ENCODE results near the gene SNAP23. TPM values are rescaled to one million over a fixed set of nuclear protein-coding genes. Genes with fewer than 3 reads are reported as not detected.

The SNAP23 gene
- total and polyA plus RNA-seq, 2 of the 8 experiments (the other 6 are each of a cell fraction or from before 2014, with no cell fraction given): 58.0 to 72.8 TPM

- H2AFZ ChIP-seq (ENCODE audit: low read length): peak within 1 kb of the TSS; percentile 86
- peaks cover 0 to 15% (median 3%) of the 10 kb centered on the region in 4 experiments; a peak in 4 of 8 replicates for H3K36me3 ChIP-seq (ENCODE audit: control insufficient read depth in 2 of 4, insufficient read depth in 4 of 4, low read length in 3 of 4)
- peak within 1 kb of the TSS; percentile 94 to 97 (median 96) for H3K9ac ChIP-seq (replicated peaks in 1 of 4; ENCODE audit: extremely low read depth in 1 of 4, low read depth in 3 of 4, low read length in 3 of 4)
- no peak within 1 kb of the TSS for H2AK5ac ChIP-seq (ENCODE audit: low read depth, low read length)
- H3K14ac ChIP-seq (ENCODE audit: insufficient read length): no peak within 1 kb of the TSS
- H3K23me2 ChIP-seq (ENCODE audit: low read depth, low read length): no peaks in the 10 kb centered on the region; the same call in 1 of the 2 replicates
- peak within 1 kb of the TSS; percentile 85 for H3K18ac ChIP-seq (ENCODE audit: extremely low read depth, low read length)
- H3K4me1 ChIP-seq (replicated peaks in 1 of 4; ENCODE audit: control insufficient read depth in 3 of 4, insufficient read depth in 4 of 4, low read length in 3 of 4): peaks cover 0 to 3% (median 0%) of the 10 kb centered on the region in 4 experiments; a peak in 2 of 7 replicates
- no peak within 1 kb of the TSS for H2BK20ac ChIP-seq (ENCODE audit: low read length)
- peaks cover 0 to 37% of the 10 kb centered on the region in 2 experiments; a peak in 3 of 4 replicates for H3K79me2 ChIP-seq (ENCODE audit: control insufficient read depth in 1 of 2, insufficient read depth in 2 of 2, low read length in 2 of 2)
- peaks cover 2% of the 10 kb centered on the region; the same call in 1 of the 2 replicates for H3K79me1 ChIP-seq (ENCODE audit: low read depth, low read length)
- H3K23ac ChIP-seq (ENCODE audit: insufficient read length): no peak within 1 kb of the TSS
- ChIA-PET CTCF (ENCODE audit: partially characterized antibody) (interaction anchor here (0.7 to 2.4 kb wide), 3 partner anchors 97 to 103 kb away, joined by 3 to 9 read pairs (median 4); no protein-coding TSS in a partner anchor), POLR2A (ENCODE audit: partially characterized antibody) (interaction anchor here (0.7 to 2.0 kb wide), 12 partner anchors 9 to 122 kb away, joined by 3 to 11 read pairs (median 4); partner anchors contain the start of genes STARD9 and ZNF106)
- H3K27me3 ChIP-seq (replicated peaks in 1 of 4; ENCODE audit: control insufficient read depth in 3 of 4, extremely low read depth in 1 of 4, insufficient read depth in 3 of 4, low read length in 3 of 4): no peaks in the 10 kb centered on the region
- H3K4me3 ChIP-seq (ENCODE audit: extremely low read depth in 1 of 4, insufficient read depth in 2 of 4, low read depth in 3 of 4, low read length in 4 of 4): peak within 1 kb of the TSS; percentile 92 to 97 (median 96)
- peak within 1 kb of the TSS; percentile 99; the same call in 1 of the 2 replicates for H4K8ac ChIP-seq (ENCODE audit: extremely low read depth, insufficient read depth, low read length)
- no peak for FAIRE-seq
- H2BK120ac ChIP-seq (replicated peaks; ENCODE audit: low read depth, low read length): no peak within 1 kb of the TSS
- H4K5ac ChIP-seq (ENCODE audit: insufficient read length, low read depth, low read length): peak within 1 kb of the TSS; percentile 95
- no peak within 1 kb of the TSS for H2BK15ac ChIP-seq (ENCODE audit: low read length)
- 1% methylated on average over 69 of the region's 71 CpGs; no CpG with 5 or more reads in 1 of the 2 experiments for WGBS, 2 experiments (ENCODE audit: extremely low coverage in 1 of 2, insufficient coverage in 1 of 2, insufficient read length in 1 of 2, insufficient replicate concordance in 2 of 2, low coverage in 1 of 2, low lambda C conversion rate in 2 of 2, missing lambda C conversion rate in 1 of 2)
- peak within 1 kb of the TSS; percentile 88; the same call in 1 of the 2 replicates for H2BK12ac ChIP-seq (ENCODE audit: low read depth, low read length)
- no peaks in the 10 kb centered on the region for H3K9me3 ChIP-seq (ENCODE audit: insufficient read depth in 2 of 2, low read depth in 1 of 2, low read length in 1 of 2)
- peak within 1 kb of the TSS; percentile 84 to 86 for H3K4me2 ChIP-seq (ENCODE audit: insufficient read depth in 1 of 2, low read depth in 2 of 2, low read length in 2 of 2)
- peak within 1 kb of the TSS; percentile 90 for H2BK5ac ChIP-seq (ENCODE audit: low read depth, low read length)
- H3K27ac ChIP-seq (ENCODE audit: low read depth, low read length): peak within 1 kb of the TSS; percentile 97
- H3K4ac ChIP-seq (replicated peaks; ENCODE audit: insufficient read length, low read depth, low read length): peak within 1 kb of the TSS; percentile 60
- peak within 1 kb of the TSS; percentile 90 for H3K56ac ChIP-seq (replicated peaks; ENCODE audit: insufficient read length, low read depth, low read length)
- no peak within 1 kb of the TSS for H4K91ac ChIP-seq (replicated peaks; ENCODE audit: insufficient read length, low read length)
- peak; percentile 59 to 98 for DNase-seq (ENCODE audit: low read depth in 1 of 2, low spot score in 2 of 2)
- no peaks in the 10 kb centered on the region for H4K20me1 ChIP-seq (replicated peaks in 1 of 2; ENCODE audit: control insufficient read depth in 1 of 2, insufficient read depth in 2 of 2, low read length in 2 of 2)
- no peak for TF ChIP-seq RAD21 (IDR thresholded peaks at IDR 0.05 in 1 of 2, conservative IDR thresholded peaks at IDR 0.05 in 1 of 2; ENCODE audit: low read depth in 2 of 2, low read length in 2 of 2)
- no peak for TF ChIP-seq SIX5 (IDR thresholded peaks at IDR 0.05; ENCODE audit: low read depth, low read length)
- TF ChIP-seq TCF12 (IDR thresholded peaks at IDR 0.05; ENCODE audit: low read depth, low read length): no peak
- TF ChIP-seq BACH1 (IDR thresholded peaks at IDR 0.05; ENCODE audit: low read length): no peak
- TF ChIP-seq GTF2F1 (IDR thresholded peaks at IDR 0.05; ENCODE audit: borderline replicate concordance, low read depth, low read length): no peak
- TF ChIP-seq SRF (IDR thresholded peaks at IDR 0.05; ENCODE audit: low read depth, low read length): peak; percentile 69
- TF ChIP-seq FOSL1 (IDR thresholded peaks at IDR 0.05; ENCODE audit: insufficient read depth, low read depth, low read length): no peak
- TF ChIP-seq SAP30 (IDR thresholded peaks at IDR 0.05; ENCODE audit: insufficient read depth, insufficient replicate concordance, low read length): peak; percentile 37
- TF ChIP-seq EZH2 (IDR thresholded peaks at IDR 0.05; ENCODE audit: low read depth, low read length, severe bottlenecking): no peak
- TF ChIP-seq EP300 (IDR thresholded peaks at IDR 0.05; ENCODE audit: borderline replicate concordance in 1 of 2, low read depth in 2 of 2, low read length in 2 of 2): no peak
Observed at GRCh38 chr15:42548249-42549031, 53.0 kb downstream of the SNAP23 start, which contains the start of the genes HAUS2 and LRRC57. Gene HAUS2 (plus strand): TSS chr15:42548838. CDS start chr15:42548873, 35 bp downstream. Gene LRRC57 (minus strand): TSS chr15:42548793. CDS start chr15:42548434, 359 bp downstream.

Measured in H1 (cell line).